HepG2 (cell line): ENCODE measurements around the gene PLB1. TPM values are rescaled to one million over a fixed set of nuclear protein-coding genes. Genes with fewer than 3 reads are reported as not detected.

Source experiments
- ATAC-seq: fragments of 200-7000 bp; cut with Tn5 transposase; 3 replicates; pipeline ENCODE4 v1.9.1; 2020; ENCODE audit warnings: mild to moderate bottlenecking, moderate library complexity
- BruUV-seq: library from RNA; stranded (reverse); fragments of 400-500 nt; replicated peaks from 2 replicates; lab custom pipeline; 2021; lab: Mats Ljungman, UMichigan
- CTCF ChIA-PET: fragments of 300-600 bp; formaldehyde crosslinking; extraction: SDS; loops from one replicate; lab custom pipeline; 2021; ENCODE audit warnings: low total read pairs, inconsistent platforms, low intra/inter-chr PET ratio; lab: Yijun Ruan, JAX
- POLR2A ChIA-PET: fragments of 350-600 bp; sonication (Branson Sonifier 250); formaldehyde crosslinking; loops from one replicate; lab custom pipeline; 2020; ENCODE audit warnings: antibody characterized with exemption, inconsistent platforms; lab: Yijun Ruan, JAX
- DNase-seq: peaks from one replicate; pipeline ENCODE4 v3.0.0-alpha.2; 2015; ENCODE audit warnings: low spot score
- FAIRE-seq: peaks from 3 replicates; lab custom pipeline; 2011; peaks lifted over from hg19 to GRCh38; lab: Jason Lieb, UNC
- H2AFZ ChIP-seq: one replicate; pipeline ENCODE4 v1.6.1; 2011; ENCODE audit warnings: low read length, inconsistent platforms
- H3K27ac ChIP-seq: fragments of 300-600 bp; 3 replicates; pipeline ENCODE4 v1.8.0; 2011; ENCODE audit warnings: mixed run types, mild to moderate bottlenecking, mixed read lengths, low read length, inconsistent platforms; ENCODE audit not compliant: insufficient read depth; ENCODE audit errors: extremely low read length
- H3K27me3 ChIP-seq, 2 experiments: fragments of 200-600 bp in 1 of 2; 2 replicates in 1 of 2; 3 replicates in 1 of 2; pipeline versions ENCODE4 v1.6.0 to v1.8.0; 2011; ENCODE audit warnings: low read length in 2 of 2, mild to moderate bottlenecking in 2 of 2, moderate library complexity in 2 of 2, inconsistent platforms in 1 of 2; ENCODE audit not compliant: insufficient read depth in 2 of 2, control insufficient read depth in 1 of 2
- H3K36me3 ChIP-seq, 2 experiments: fragments of 200-600 bp in 1 of 2; replicated peaks in 1 of 2; 2 replicates in 1 of 2; 3 replicates in 1 of 2; pipeline versions ENCODE4 v1.5.1 to v1.8.0; 2011; ENCODE audit warnings: low read length in 2 of 2, inconsistent platforms in 1 of 2; ENCODE audit not compliant: insufficient read depth in 2 of 2, control insufficient read depth in 1 of 2
- H3K4me1 ChIP-seq: 2 replicates; pipeline ENCODE4 v1.5.1; 2012; ENCODE audit warnings: low read length, inconsistent platforms; ENCODE audit not compliant: insufficient read depth
- H3K4me2 ChIP-seq: 2 replicates; pipeline ENCODE4 v1.6.0; 2011; ENCODE audit warnings: low read depth, low read length, inconsistent platforms
- H3K4me3 ChIP-seq, 3 experiments: fragments of 200-600 bp in 1 of 3; sonication (generic), shearing (Covaris generic) in 1 of 3; replicated peaks in 1 of 3; 2 replicates each; pipeline ENCODE4 v1.5.1; 2011 to 2016; ENCODE audit warnings: low read length in 3 of 3, inconsistent platforms in 2 of 3, low read depth in 2 of 3, mild to moderate bottlenecking in 2 of 3, control low read depth in 1 of 3, mixed read lengths in 1 of 3; ENCODE audit not compliant: insufficient read depth in 1 of 3
- H3K79me2 ChIP-seq: one replicate; pipeline ENCODE4 v1.6.1; 2011; ENCODE audit warnings: low read length, inconsistent platforms; ENCODE audit not compliant: insufficient read depth
- H3K9ac ChIP-seq: 2 replicates; pipeline ENCODE4 v1.6.0; 2011; ENCODE audit warnings: mild to moderate bottlenecking, low read depth, low read length, inconsistent platforms; ENCODE audit not compliant: insufficient read depth
- H3K9me3 ChIP-seq: 2 replicates; pipeline ENCODE4 v1.5.1; 2012; ENCODE audit warnings: mild to moderate bottlenecking, low read length
- H4K20me1 ChIP-seq: 2 replicates; pipeline ENCODE4 v1.6.0; 2011; ENCODE audit warnings: inconsistent platforms, mild to moderate bottlenecking, low read length, moderate library complexity; ENCODE audit not compliant: insufficient read depth
- AGO1 ChIP-seq: fragments of 200-400 bp; formaldehyde crosslinking; IDR thresholded peaks from 2 replicates; pipeline ENCODE4 v1.6.1; 2017; ENCODE audit warnings: mild to moderate bottlenecking, low read depth, low read length, moderate library complexity; ENCODE audit not compliant: poor library complexity, severe bottlenecking
- FOXP1 ChIP-seq, 2 experiments: fragments of 450-650 bp in 1 of 2; IDR thresholded peaks; 2 replicates each; pipeline ENCODE4 v1.6.1; 2017 to 2018; ENCODE audit warnings: antibody characterized with exemption in 1 of 2
- GATAD2A ChIP-seq: IDR thresholded peaks from 2 replicates; pipeline ENCODE4 v1.6.1; 2016
- NCOA2 ChIP-seq: sonication (generic); formaldehyde crosslinking; IDR thresholded peaks from 2 replicates; pipeline ENCODE4 v1.8.0; 2022; ENCODE audit warnings: inconsistent platforms
- PHB2 ChIP-seq: fragments of 450-650 bp; IDR thresholded peaks from 2 replicates; pipeline ENCODE4 v1.6.1; 2018; ENCODE audit not compliant: partially characterized antibody
- PRMT3 ChIP-seq: sonication (generic); formaldehyde crosslinking; IDR thresholded peaks from 2 replicates; pipeline ENCODE4 v1.8.1; 2022; ENCODE audit warnings: low read depth, mild to moderate bottlenecking, moderate library complexity, missing genetic modification reagents, borderline replicate concordance
- RAD21 ChIP-seq: fragments of 450-650 bp; formaldehyde crosslinking; IDR thresholded peaks from 2 replicates; pipeline ENCODE4 v1.5.0; 2020; ENCODE audit warnings: mild to moderate bottlenecking
- RARG ChIP-seq: sonication (generic); formaldehyde crosslinking; IDR thresholded peaks from 2 replicates; pipeline ENCODE4 v1.4.0; 2020; ENCODE audit warnings: low read depth, mild to moderate bottlenecking, missing genetic modification reagents
- SIX4 ChIP-seq: sonication (generic); formaldehyde crosslinking; IDR thresholded peaks from 2 replicates; pipeline ENCODE4 v1.4.0; 2020; ENCODE audit warnings: missing genetic modification reagents
- TGIF2 ChIP-seq: IDR thresholded peaks from 2 replicates; pipeline ENCODE4 v1.6.1; 2016; ENCODE audit warnings: control low read depth, missing compliant biosample characterization
- TRIM24 ChIP-seq: sonication (generic); formaldehyde crosslinking; IDR thresholded peaks from 2 replicates; pipeline ENCODE4 v1.8.0; 2022; ENCODE audit warnings: mild to moderate bottlenecking, missing genetic modification reagents
- TSC22D2 ChIP-seq: sonication (generic); formaldehyde crosslinking; IDR thresholded peaks from 2 replicates; pipeline ENCODE4 v1.5.1; 2020; ENCODE audit warnings: missing genetic modification reagents, mild to moderate bottlenecking, borderline replicate concordance
- ZKSCAN5 ChIP-seq: sonication (generic); formaldehyde crosslinking; IDR thresholded peaks from 2 replicates; pipeline ENCODE4 v1.5.1; 2020; ENCODE audit warnings: mild to moderate bottlenecking, missing genetic modification reagents
- ZNF460 ChIP-seq: sonication (generic); formaldehyde crosslinking; IDR thresholded peaks from 2 replicates; pipeline ENCODE4 v1.5.1; 2020; ENCODE audit warnings: missing genetic modification reagents, mild to moderate bottlenecking, borderline replicate concordance
- ZNF7 ChIP-seq: IDR thresholded peaks from 2 replicates; pipeline ENCODE4 v1.6.1; 2016; ENCODE audit warnings: missing biosample characterization, missing genetic modification reagents
- ZNF773 ChIP-seq: sonication (generic); formaldehyde crosslinking; IDR thresholded peaks from 2 replicates; pipeline ENCODE4 v1.4.0; 2020; ENCODE audit warnings: missing genetic modification reagents, borderline replicate concordance
- WGBS: methylation state at CpG from one replicate; pipeline ENCODE4 v1.1.6; 2017; ENCODE audit warnings: low lambda C conversion rate; 5-methylcytosine and 5-hydroxymethylcytosine counted together
- in situ Hi-C: cut with HindIII; loops from 2 replicates; pipeline ENCODE4 v1.10.0; 2017; ENCODE audit warnings: low pct_unique_long_range_greater_than_20kb; ENCODE audit not compliant: extremely low pct_ligation_motif_present
- intact Hi-C: fragments of 100-400 bp; cut with micrococcal nuclease; formaldehyde crosslinking; loops from one replicate; pipeline ENCODE4 v1.10.0; 2022; ENCODE audit not compliant: unreplicated experiment
- polyA plus RNA-seq, 8 experiments: library from polyadenylated mRNA; depleted of rRNA in 3 of 8; stranded (reverse) in 7 of 8; unstranded in 1 of 8; fragments of >200 nt; fragmentation: Illumina TruSeq in 4 of 8; extraction: Trizol in 4 of 8; gene quantifications; 2 replicates each; pipeline versions ENCODE4 v1.2.1 to v1.2.3, GENCODE V29; 2011 to 2016; ENCODE audit warnings: low read depth in 4 of 8, missing spikeins in 1 of 8, mixed read lengths in 1 of 8; ENCODE audit not compliant: insufficient read depth in 1 of 8
- total RNA-seq, 5 experiments: library from RNA; depleted of rRNA; stranded (reverse); fragments of >200 nt; fragmentation: Illumina TruSeq; extraction: Trizol; gene quantifications; 2 replicates each; pipeline ENCODE4 v1.2.3, GENCODE V29; 2016; ENCODE audit warnings: low read depth in 1 of 5
- TF ChIP-seq, protein P1 (sequence below): IDR thresholded peaks from 2 replicates; pipeline ENCODE4 v1.6.1; 2018; ENCODE audit warnings: missing genetic modification reagents
- TF ChIP-seq, protein P2 (sequence below): sonication (generic); formaldehyde crosslinking; IDR thresholded peaks from 2 replicates; pipeline ENCODE4 v1.5.0; 2020; ENCODE audit warnings: missing genetic modification reagents, mild to moderate bottlenecking, borderline replicate concordance
- TF ChIP-seq, protein P3 (sequence below): sonication (generic); formaldehyde crosslinking; IDR thresholded peaks from 2 replicates; pipeline ENCODE4 v1.5.1; 2020; ENCODE audit warnings: mild to moderate bottlenecking, missing genetic modification reagents, moderate library complexity

Gene PLB1
- total and polyA plus RNA-seq, 2 of the 13 experiments (the other 11 are each of a cell fraction or from before 2014, with no cell fraction given): 0.20 to 1.8 TPM

DNA sequence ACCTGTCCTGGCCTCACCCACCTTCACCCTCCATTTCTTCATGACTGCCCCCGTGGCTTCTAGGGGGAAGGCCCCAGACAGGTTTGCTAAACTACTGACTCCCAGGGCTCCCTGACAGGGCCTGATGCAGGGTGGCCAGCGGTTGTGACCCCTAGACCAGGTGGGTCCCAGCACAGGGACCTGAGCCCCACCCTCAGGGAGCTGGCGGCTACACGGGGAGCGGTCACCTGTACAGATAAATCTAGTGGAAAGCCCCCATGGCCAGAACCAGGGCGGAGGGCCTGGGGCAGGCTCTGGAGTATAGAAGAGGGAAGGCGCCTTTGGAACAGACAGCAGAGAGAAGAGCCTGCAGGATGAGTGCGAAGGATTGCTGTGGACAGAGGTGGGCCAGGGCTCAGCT, 42.5 kb upstream of the PLB1 start:
- Histone ChIP-seq H4K20me1 (no peaks in the 10 kb centered on the region), H2AFZ (no peak overlapping the region), H3K27ac (no peak overlapping the region), H3K9me3 (no peaks in the 10 kb centered on the region), H3K4me1 (no peaks in the 10 kb centered on the region), H3K4me2 (no peak overlapping the region), H3K4me3 (no peak overlapping the region), H3K27me3 (peaks cover 0 to 7% of the 10 kb centered on the region in 2 experiments; a peak in 3 of 5 replicates), H3K79me2 (no peaks in the 10 kb centered on the region), H3K36me3 (no peaks in the 10 kb centered on the region), H3K9ac (no peak overlapping the region)
- no TSS peak for BruUV-seq
- CTCF ChIA-PET: interaction anchor here (0.8 to 2.5 kb wide), 5 partner anchors 56 to 770 kb away, joined by 5 to 15 read pairs (median 7); no protein-coding TSS in a partner anchor
- intact Hi-C loops: loop anchor here (2.0 kb wide), 1 partner anchor 771 kb away; no protein-coding TSS in a partner anchor
- POLR2A ChIA-PET: no interaction called here
- FAIRE-seq (no peak), ATAC-seq (no peak), DNase-seq (no peak)
- WGBS: 55% methylated on average over 8 of the region's 8 CpGs
- in situ Hi-C loops: no loop called here
- TF ChIP-seq, protein P1, sequence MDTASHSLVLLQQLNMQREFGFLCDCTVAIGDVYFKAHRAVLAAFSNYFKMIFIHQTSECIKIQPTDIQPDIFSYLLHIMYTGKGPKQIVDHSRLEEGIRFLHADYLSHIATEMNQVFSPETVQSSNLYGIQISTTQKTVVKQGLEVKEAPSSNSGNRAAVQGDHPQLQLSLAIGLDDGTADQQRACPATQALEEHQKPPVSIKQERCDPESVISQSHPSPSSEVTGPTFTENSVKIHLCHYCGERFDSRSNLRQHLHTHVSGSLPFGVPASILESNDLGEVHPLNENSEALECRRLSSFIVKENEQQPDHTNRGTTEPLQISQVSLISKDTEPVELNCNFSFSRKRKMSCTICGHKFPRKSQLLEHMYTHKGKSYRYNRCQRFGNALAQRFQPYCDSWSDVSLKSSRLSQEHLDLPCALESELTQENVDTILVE (CRISPR knock-in tag): no peak
- TF ChIP-seq PHB2: no peak
- TF ChIP-seq GATAD2A: no peak
- TF ChIP-seq, protein P2, sequence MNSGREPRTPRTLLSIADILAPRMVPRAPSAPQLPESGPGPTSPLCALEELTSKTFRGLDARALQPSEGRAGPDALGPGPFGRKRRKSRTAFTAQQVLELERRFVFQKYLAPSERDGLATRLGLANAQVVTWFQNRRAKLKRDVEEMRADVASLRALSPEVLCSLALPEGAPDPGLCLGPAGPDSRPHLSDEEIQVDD: no peak
- TF ChIP-seq, protein P3, sequence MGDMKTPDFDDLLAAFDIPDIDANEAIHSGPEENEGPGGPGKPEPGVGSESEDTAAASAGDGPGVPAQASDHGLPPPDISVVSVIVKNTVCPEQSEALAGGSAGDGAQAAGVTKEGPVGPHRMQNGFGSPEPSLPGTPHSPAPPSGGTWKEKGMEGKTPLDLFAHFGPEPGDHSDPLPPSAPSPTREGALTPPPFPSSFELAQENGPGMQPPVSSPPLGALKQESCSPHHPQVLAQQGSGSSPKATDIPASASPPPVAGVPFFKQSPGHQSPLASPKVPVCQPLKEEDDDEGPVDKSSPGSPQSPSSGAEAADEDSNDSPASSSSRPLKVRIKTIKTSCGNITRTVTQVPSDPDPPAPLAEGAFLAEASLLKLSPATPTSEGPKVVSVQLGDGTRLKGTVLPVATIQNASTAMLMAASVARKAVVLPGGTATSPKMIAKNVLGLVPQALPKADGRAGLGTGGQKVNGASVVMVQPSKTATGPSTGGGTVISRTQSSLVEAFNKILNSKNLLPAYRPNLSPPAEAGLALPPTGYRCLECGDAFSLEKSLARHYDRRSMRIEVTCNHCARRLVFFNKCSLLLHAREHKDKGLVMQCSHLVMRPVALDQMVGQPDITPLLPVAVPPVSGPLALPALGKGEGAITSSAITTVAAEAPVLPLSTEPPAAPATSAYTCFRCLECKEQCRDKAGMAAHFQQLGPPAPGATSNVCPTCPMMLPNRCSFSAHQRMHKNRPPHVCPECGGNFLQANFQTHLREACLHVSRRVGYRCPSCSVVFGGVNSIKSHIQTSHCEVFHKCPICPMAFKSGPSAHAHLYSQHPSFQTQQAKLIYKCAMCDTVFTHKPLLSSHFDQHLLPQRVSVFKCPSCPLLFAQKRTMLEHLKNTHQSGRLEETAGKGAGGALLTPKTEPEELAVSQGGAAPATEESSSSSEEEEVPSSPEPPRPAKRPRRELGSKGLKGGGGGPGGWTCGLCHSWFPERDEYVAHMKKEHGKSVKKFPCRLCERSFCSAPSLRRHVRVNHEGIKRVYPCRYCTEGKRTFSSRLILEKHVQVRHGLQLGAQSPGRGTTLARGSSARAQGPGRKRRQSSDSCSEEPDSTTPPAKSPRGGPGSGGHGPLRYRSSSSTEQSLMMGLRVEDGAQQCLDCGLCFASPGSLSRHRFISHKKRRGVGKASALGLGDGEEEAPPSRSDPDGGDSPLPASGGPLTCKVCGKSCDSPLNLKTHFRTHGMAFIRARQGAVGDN (CRISPR knock-in tag): no peak
- no peak for TF ChIP-seq ZNF773 (CRISPR knock-in tag)
- no peak for TF ChIP-seq TSC22D2 (CRISPR knock-in tag)
- no peak for TF ChIP-seq NCOA2 (CRISPR knock-in tag)
- TF ChIP-seq TGIF2 (CRISPR knock-in tag): no peak
- no peak for TF ChIP-seq FOXP1 (IDR thresholded peaks at IDR 0.05)
- no peak for TF ChIP-seq FOXP1 (CRISPR knock-in tag; IDR thresholded peaks at IDR 0.05)
- TF ChIP-seq ZNF7 (CRISPR knock-in tag): no peak
- no peak for TF ChIP-seq PRMT3 (CRISPR knock-in tag)
- TF ChIP-seq ZNF460: no peak
- no peak for TF ChIP-seq TRIM24
- no peak for TF ChIP-seq SIX4 (CRISPR knock-in tag)
- no peak for TF ChIP-seq RAD21
- TF ChIP-seq AGO1: no peak
- TF ChIP-seq ZKSCAN5 (CRISPR knock-in tag): no peak
- no peak for TF ChIP-seq RARG
